ENCODE data around the gene SPNS2. TPM values are rescaled to one million over a fixed set of nuclear protein-coding genes. Genes with fewer than 3 reads are reported as not detected.
A peak's percentile ranks its signal among the peaks of the same experiment; 100 is the strongest.

The SPNS2 gene
- total RNA-seq, 4 donors from 2014 or later: 10.4 to 17.4 (median 16.4) TPM

- peak overlapping the region in 3 of 4 donors; percentile 71 to 80 (median 75) for H3K27ac ChIP-seq
- H3K4me1 ChIP-seq: peaks cover 0 to 81% (median 36%) of the 10 kb centered on the region in 3 donors
- 33% methylated on average over 1 of the region's 19 CpGs; no CpG with 5 or more reads in 1 of the 2 donors for WGBS, 2 donors (ENCODE audit: low coverage in 1 of 2)
These were observed 37.6 kb downstream of the SPNS2 start for GRCh38 chr17:4536259-4536741.

DNA sequence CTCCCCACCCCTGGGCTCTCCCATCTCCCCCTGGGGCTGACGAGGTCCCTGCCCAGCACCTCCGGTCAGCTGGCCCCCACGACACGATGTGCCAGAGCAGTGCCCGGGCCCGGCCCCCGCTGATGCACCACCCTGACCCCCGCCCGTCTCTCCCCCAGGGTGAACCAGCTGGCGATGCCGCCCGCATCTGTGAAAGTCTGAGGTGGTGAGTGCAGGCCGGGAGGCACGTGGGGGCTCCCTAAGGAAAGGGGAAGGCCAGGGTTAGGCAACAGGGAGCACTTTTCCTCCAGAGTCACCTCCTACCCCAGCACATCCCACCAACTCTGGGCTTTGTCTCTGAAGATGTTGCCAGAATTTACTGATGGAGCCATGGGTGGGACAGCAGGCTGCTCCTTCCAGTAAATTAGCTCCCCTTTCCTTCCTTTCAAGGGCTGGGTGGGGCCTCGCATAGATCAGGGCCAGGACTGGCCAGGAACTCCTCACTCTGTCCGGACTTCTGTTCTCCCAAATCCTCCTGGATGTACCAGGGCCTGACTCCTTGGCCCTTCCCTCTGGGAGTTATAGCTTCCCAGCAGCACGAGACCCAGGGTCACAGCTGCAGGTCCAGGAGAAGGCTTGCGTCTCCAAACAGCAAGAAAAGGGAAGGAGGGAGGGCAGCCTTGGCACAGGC, 38.2 kb downstream of the SPNS2 start:
- 0% methylated on average over 1 of the region's 18 CpGs; no CpG with 5 or more reads in 1 of the 2 donors for WGBS, 2 donors (ENCODE audit: low coverage in 1 of 2)
- Histone ChIP-seq H3K27ac (peak overlapping the region in 3 of 4 donors; percentile 71 to 80 (median 75)), H3K4me3 (peak overlapping the region in 1 of 2 donors; percentile 14), H3K36me3 (peaks cover 0 to 46% of the 10 kb centered on the region in 2 donors), H3K4me1 (peaks cover 0 to 86% (median 36%) of the 10 kb centered on the region in 3 donors), H3K27me3 (peaks cover 24% of the 10 kb centered on the region), H3K9me3 (no peaks in the 10 kb centered on the region)
- TF ChIP-seq POLR2AphosphoS5 (IDR thresholded peaks at IDR 0.05): no peak
- no peak for TF ChIP-seq POLR2A (IDR thresholded peaks at IDR 0.05)
- TF ChIP-seq EP300 (IDR thresholded peaks at IDR 0.05): no peak
- TF ChIP-seq CTCF (IDR thresholded peaks at IDR 0.05): no peak
- peak; percentile 64 for ATAC-seq

More at GRCh38 chr17:4536259-4536741, 37.6 kb downstream of the SPNS2 start:
- no peaks in the 10 kb centered on the region for H3K9me3 ChIP-seq
- H3K27me3 ChIP-seq: peaks cover 24% of the 10 kb centered on the region
- TF ChIP-seq EP300 (IDR thresholded peaks at IDR 0.05) (no peak), POLR2A (IDR thresholded peaks at IDR 0.05) (no peak), POLR2AphosphoS5 (IDR thresholded peaks at IDR 0.05) (no peak), CTCF (IDR thresholded peaks at IDR 0.05) (no peak)
- H3K36me3 ChIP-seq: peaks cover 0 to 40% of the 10 kb centered on the region in 2 donors
- peak; percentile 11 for ATAC-seq
- peak overlapping the region in 1 of 2 donors; percentile 14 for H3K4me3 ChIP-seq

GRCh38 chr17:4537451-4538235, 39.0 kb downstream of the SPNS2 start:
- H3K27ac ChIP-seq: peak overlapping the region in 3 of 4 donors; percentile 71 to 80 (median 75)
- peaks cover 24% of the 10 kb centered on the region for H3K27me3 ChIP-seq
- H3K4me3 ChIP-seq: peak overlapping the region in 1 of 2 donors; percentile 14
- ATAC-seq: peak; percentile 1
- 50% methylated on average over 1 of the region's 19 CpGs; no CpG with 5 or more reads in 1 of the 2 donors for WGBS, 2 donors (ENCODE audit: low coverage in 1 of 2)
- H3K36me3 ChIP-seq: peaks cover 0 to 53% of the 10 kb centered on the region in 2 donors
- peaks cover 0 to 92% (median 36%) of the 10 kb centered on the region in 3 donors for H3K4me1 ChIP-seq
- no peaks in the 10 kb centered on the region for H3K9me3 ChIP-seq
- no peak for TF ChIP-seq POLR2AphosphoS5 (IDR thresholded peaks at IDR 0.05)
- TF ChIP-seq CTCF (IDR thresholded peaks at IDR 0.05): no peak
- no peak for TF ChIP-seq EP300 (IDR thresholded peaks at IDR 0.05)
- no peak for TF ChIP-seq POLR2A (IDR thresholded peaks at IDR 0.05)

GRCh38 chr17:4538236-4539002, 39.7 kb downstream of the SPNS2 start:
- ATAC-seq: no peak
- Histone ChIP-seq H3K4me1 (peaks cover 0 to 84% (median 36%) of the 10 kb centered on the region in 3 donors), H3K4me3 (peak overlapping the region in 1 of 2 donors; percentile 14), H3K27ac (peak overlapping the region in 3 of 4 donors; percentile 71 to 80 (median 75)), H3K27me3 (peaks cover 21% of the 10 kb centered on the region), H3K36me3 (peaks cover 0 to 61% of the 10 kb centered on the region in 2 donors), H3K9me3 (no peaks in the 10 kb centered on the region)
- 100% methylated on average over 1 of the region's 13 CpGs; no CpG with 5 or more reads in 1 of the 2 donors for WGBS, 2 donors (ENCODE audit: low coverage in 1 of 2)
- TF ChIP-seq POLR2AphosphoS5 (IDR thresholded peaks at IDR 0.05) (no peak), CTCF (IDR thresholded peaks at IDR 0.05) (no peak), POLR2A (IDR thresholded peaks at IDR 0.05) (no peak), EP300 (IDR thresholded peaks at IDR 0.05) (no peak)
